OCI-LY7 (cell line): ENCODE results near the gene ERCC6. TPM values are rescaled to one million over a fixed set of nuclear protein-coding genes. Genes with fewer than 3 reads are reported as not detected.

Source experiments
- BruUV-seq: library from RNA; stranded (reverse); fragments of 400-500 nt; replicated peaks from 2 replicates; lab custom pipeline; 2021; lab: Mats Ljungman, UMichigan
- CTCF ChIA-PET: fragments of 300-600 bp; sonication (Branson Sonifier 250); formaldehyde crosslinking; loops from one replicate; lab custom pipeline; 2022; ENCODE audit warnings: antibody characterized with exemption; ENCODE audit not compliant: unreplicated experiment; lab: Charles Lee
- POLR2A ChIA-PET: fragments of 300-600 bp; sonication (Branson Sonifier 250); formaldehyde crosslinking; loops from one replicate; lab custom pipeline; 2022; ENCODE audit warnings: antibody characterized with exemption; lab: Charles Lee
- DNase-seq: peaks from one replicate; pipeline ENCODE4 v3.0.0-alpha.2; 2015; ENCODE audit warnings: low spot score
- H2AFZ ChIP-seq: fragments of 200-600 bp; sonication (generic), shearing (Covaris generic); 2 replicates; pipeline ENCODE4 v1.6.1; 2014; ENCODE audit warnings: mild to moderate bottlenecking, antibody characterized with exemption, low read length, moderate library complexity
- H3K27ac ChIP-seq: fragments of 200-600 bp; sonication (generic); 2 replicates; pipeline ENCODE4 v1.5.1; 2014; ENCODE audit warnings: mixed run types, low read depth, mild to moderate bottlenecking, moderate library complexity, low read length, inconsistent platforms; ENCODE audit not compliant: poor library complexity, severe bottlenecking
- H3K36me3 ChIP-seq: fragments of 200-600 bp; sonication (generic); 2 replicates; pipeline ENCODE4 v1.6.1; 2014; ENCODE audit warnings: mild to moderate bottlenecking, antibody characterized with exemption, low read length, moderate library complexity, mixed read lengths; ENCODE audit not compliant: insufficient read depth
- H3K4me1 ChIP-seq: fragments of 200-600 bp; sonication (generic); 2 replicates; pipeline ENCODE4 v1.5.1; 2014; ENCODE audit warnings: mild to moderate bottlenecking, low read length; ENCODE audit not compliant: insufficient read depth, poor library complexity, severe bottlenecking
- H3K4me2 ChIP-seq: fragments of 200-600 bp; sonication (generic); 2 replicates; pipeline ENCODE4 v1.6.1; 2014; ENCODE audit warnings: mild to moderate bottlenecking, low read length
- H3K4me3 ChIP-seq: fragments of 200-600 bp; sonication (generic); 2 replicates; pipeline ENCODE4 v1.5.1; 2014; ENCODE audit warnings: mild to moderate bottlenecking, low read depth, low read length; ENCODE audit not compliant: poor library complexity, severe bottlenecking
- H3K79me2 ChIP-seq: fragments of 200-600 bp; sonication (generic); 2 replicates; pipeline ENCODE4 v1.6.1; 2016; ENCODE audit warnings: low read depth, mild to moderate bottlenecking, low read length, moderate library complexity, mixed read lengths; ENCODE audit not compliant: insufficient read depth
- H3K9me2 ChIP-seq: fragments of 200-600 bp; sonication (generic); 2 replicates; pipeline ENCODE4 v1.6.1; 2016; ENCODE audit warnings: mild to moderate bottlenecking, low read length, mixed read lengths; ENCODE audit not compliant: insufficient read depth
- H3K9me3 ChIP-seq: fragments of 200-600 bp; sonication (generic); 2 replicates; pipeline ENCODE4 v1.6.1; 2014; ENCODE audit warnings: mild to moderate bottlenecking, mixed run types, low read length, mixed read lengths
- H4K20me1 ChIP-seq: fragments of 200-600 bp; sonication (generic); 2 replicates; pipeline ENCODE4 v1.6.1; 2014; ENCODE audit warnings: mild to moderate bottlenecking, antibody characterized with exemption, low read length, moderate library complexity, mixed read lengths; ENCODE audit not compliant: insufficient read depth
- CTCF ChIP-seq: fragments of 200-600 bp; sonication (generic); conservative IDR thresholded peaks from 2 replicates; pipeline ENCODE4 v1.5.1; 2014; ENCODE audit warnings: mild to moderate bottlenecking, antibody characterized with exemption, low read length, moderate library complexity, mixed read lengths
- EZH2phosphoT487 ChIP-seq: fragments of 200-600 bp; sonication (generic); IDR thresholded peaks from 2 replicates; pipeline ENCODE4 v1.6.1; 2018; ENCODE audit warnings: low read depth, borderline replicate concordance, mild to moderate bottlenecking, mixed run types, antibody characterized with exemption, low read length, moderate library complexity, mixed read lengths
- intact Hi-C: fragments of 100-400 bp; cut with micrococcal nuclease; formaldehyde crosslinking; loops from one replicate; pipeline ENCODE4 v1.10.0; 2022; ENCODE audit not compliant: unreplicated experiment
- total RNA-seq, 2 experiments: library from RNA; depleted of rRNA in 1 of 2; stranded (reverse); fragments of >200 nt in 1 of 2; shearing (Covaris generic) in 1 of 2; gene quantifications; 2 replicates each; pipeline ENCODE4 v1.2.3, GENCODE V29; 2014 to 2022

The ERCC6 gene
- total RNA-seq, 2 experiments from 2014 or later: 7.8 to 25.7 TPM

GRCh38 chr10:49474901-49475300, 64.0 kb downstream of the ERCC6 start:
- Histone ChIP-seq H3K4me3 (no peak overlapping the region), H3K27ac (no peak overlapping the region), H3K4me1 (no peaks in the 10 kb centered on the region), H3K79me2 (no peaks in the 10 kb centered on the region), H3K36me3 (0 out of 2 replicates have a peak, but pooled peaks cover 15% of the 10 kb centered on the region), H3K4me2 (no peak overlapping the region), H4K20me1 (no peaks in the 10 kb centered on the region), H3K9me2 (no peaks in the 10 kb centered on the region), H3K9me3 (no peaks in the 10 kb centered on the region), H2AFZ (no peak overlapping the region)
- TF ChIP-seq CTCF (no peak), EZH2phosphoT487 (no peak)
- DNase-seq: no peak
- no TSS peak for BruUV-seq
- CTCF ChIA-PET: no interaction called here
- POLR2A ChIA-PET: no interaction called here
- intact Hi-C loops: no loop called here

DNA sequence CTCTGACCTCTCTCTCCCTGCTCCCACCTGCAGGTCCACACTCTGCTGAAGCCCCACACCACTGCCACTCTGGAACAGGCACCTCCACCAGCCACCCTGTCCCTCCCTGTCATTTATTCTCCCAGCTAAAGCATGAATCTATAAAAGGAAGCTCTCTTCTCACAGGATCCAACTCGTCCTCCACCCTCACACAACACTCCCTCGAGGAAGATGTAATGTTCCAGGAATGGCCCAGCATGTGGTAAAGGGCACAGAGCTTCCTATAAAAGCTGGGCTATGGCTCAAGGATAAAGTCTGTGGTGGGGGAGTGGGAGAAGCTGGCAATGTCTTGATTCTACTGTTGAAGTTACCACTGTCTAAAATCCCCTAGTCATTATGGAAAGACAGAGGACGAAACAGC, 67.4 kb downstream of the ERCC6 start:
- H3K4me3 ChIP-seq: no peak overlapping the region
- CTCF ChIA-PET: no interaction called here
- no peaks in the 10 kb centered on the region for H3K9me2 ChIP-seq
- no TSS peak for BruUV-seq
- no peak overlapping the region for H3K4me2 ChIP-seq
- H3K79me2 ChIP-seq: no peaks in the 10 kb centered on the region
- H3K9me3 ChIP-seq: no peaks in the 10 kb centered on the region
- no peak for DNase-seq
- TF ChIP-seq CTCF (no peak), EZH2phosphoT487 (no peak)
- H4K20me1 ChIP-seq: no peaks in the 10 kb centered on the region
- H3K36me3 ChIP-seq: 0 out of 2 replicates have a peak, but pooled peaks cover 30% of the 10 kb centered on the region
- H3K27ac ChIP-seq: no peak overlapping the region
- intact Hi-C loops: no loop called here
- H2AFZ ChIP-seq: no peak overlapping the region
- H3K4me1 ChIP-seq: no peaks in the 10 kb centered on the region
- POLR2A ChIA-PET: no interaction called here

- CTCF ChIA-PET: no interaction called here
- POLR2A ChIA-PET: no interaction called here
Observed at GRCh38 chr10:49465736-49466135, 73.2 kb downstream of the ERCC6 start.

More at GRCh38 chr10:49465736-49466135, 73.2 kb downstream of the ERCC6 start:
- no peak for TF ChIP-seq CTCF
- no peak for TF ChIP-seq EZH2phosphoT487
- Histone ChIP-seq H3K4me3 (no peak overlapping the region), H3K4me1 (no peaks in the 10 kb centered on the region), H2AFZ (no peak overlapping the region), H4K20me1 (no peaks in the 10 kb centered on the region), H3K9me2 (no peaks in the 10 kb centered on the region), H3K27ac (no peak overlapping the region), H3K79me2 (no peaks in the 10 kb centered on the region), H3K9me3 (no peaks in the 10 kb centered on the region), H3K36me3 (0 out of 2 replicates have a peak, but pooled peaks cover 24% of the 10 kb centered on the region), H3K4me2 (no peak overlapping the region)
- intact Hi-C loops: no loop called here
- BruUV-seq: no TSS peak
- DNase-seq: no peak

Other genes with a start within 250 kb of the ERCC6 start
- gene C10orf71, start 240.0 kb downstream of the ERCC6 start, total RNA-seq (2014; rRNA removed; shearing (Covaris generic)): 0.03 and 0.06 TPM in 2 replicates
- gene C10orf71, start 240.0 kb downstream of the ERCC6 start, total RNA-seq (2022): 0.08 and 0.24 TPM in 2 replicates
- not detected in 2 replicates for gene DRGX, start 143.0 kb downstream of the ERCC6 start, total RNA-seq (2014; rRNA removed; shearing (Covaris generic))
- not detected in 2 replicates for gene DRGX, start 143.0 kb downstream of the ERCC6 start, total RNA-seq (2022)
- not detected in 2 replicates for gene SLC18A3, start 71.2 kb upstream of the ERCC6 start, total RNA-seq (2014; rRNA removed; shearing (Covaris generic))
- not detected in 2 replicates for gene SLC18A3, start 71.2 kb upstream of the ERCC6 start, total RNA-seq (2022)
- not detected in 2 replicates for gene CHAT, start 74.9 kb upstream of the ERCC6 start, total RNA-seq (2014; rRNA removed; shearing (Covaris generic))
- not detected in 2 replicates for gene CHAT, start 74.9 kb upstream of the ERCC6 start, total RNA-seq (2022)
- gene C10orf53, start 140.5 kb upstream of the ERCC6 start, total RNA-seq (2014; rRNA removed; shearing (Covaris generic)): not detected in 2 replicates
- not detected in 2 replicates for gene C10orf53, start 140.5 kb upstream of the ERCC6 start, total RNA-seq (2022)
- gene OGDHL, start 223.2 kb upstream of the ERCC6 start, total RNA-seq (2014; rRNA removed; shearing (Covaris generic)): not detected in 2 replicates
- gene OGDHL, start 223.2 kb upstream of the ERCC6 start, total RNA-seq (2022): 0.23 and 0.24 TPM in 2 replicates